Transverse colon (tissue), 3 donors: ENCODE results near the gene SMIM28.

ENCODE experiments used
- CTCF ChIP-seq, 5 experiments: fragments of 200-600 bp in 3 of 5; fragments of 450-650 bp in 2 of 5; sonication (generic) in 3 of 5; IDR thresholded peaks; 1 replicate in 2 of 5; 2 replicates in 3 of 5; pipeline ENCODE4 v1.5.1; 2016 to 2017; ENCODE audit warnings: antibody characterized with exemption in 5 of 5, inconsistent platforms in 3 of 5, mild to moderate bottlenecking in 2 of 5, moderate library complexity in 1 of 5
- EP300 ChIP-seq: sonication (generic); formaldehyde crosslinking; IDR thresholded peaks from one replicate; pipeline ENCODE4 v1.6.1; 2017; ENCODE audit warnings: antibody characterized with exemption, low read depth
- POLR2A ChIP-seq: fragments of 450-650 bp; IDR thresholded peaks from one replicate; pipeline ENCODE4 v1.6.1; 2016; ENCODE audit warnings: antibody characterized with exemption, mild to moderate bottlenecking, moderate library complexity

- TF ChIP-seq CTCF (IDR thresholded peaks at IDR 0.05) (no peak), POLR2A (no peak), EP300 (no peak)
Observed at GRCh38 chr6:138377042-138377441, 663 bp upstream of the SMIM28 start.
